ENCODE data around the gene SPATA33. TPM values are rescaled to one million over a fixed set of nuclear protein-coding genes. Genes with fewer than 3 reads are reported as not detected.

Gene SPATA33
- total RNA-seq = 7.7 TPM

DNA sequence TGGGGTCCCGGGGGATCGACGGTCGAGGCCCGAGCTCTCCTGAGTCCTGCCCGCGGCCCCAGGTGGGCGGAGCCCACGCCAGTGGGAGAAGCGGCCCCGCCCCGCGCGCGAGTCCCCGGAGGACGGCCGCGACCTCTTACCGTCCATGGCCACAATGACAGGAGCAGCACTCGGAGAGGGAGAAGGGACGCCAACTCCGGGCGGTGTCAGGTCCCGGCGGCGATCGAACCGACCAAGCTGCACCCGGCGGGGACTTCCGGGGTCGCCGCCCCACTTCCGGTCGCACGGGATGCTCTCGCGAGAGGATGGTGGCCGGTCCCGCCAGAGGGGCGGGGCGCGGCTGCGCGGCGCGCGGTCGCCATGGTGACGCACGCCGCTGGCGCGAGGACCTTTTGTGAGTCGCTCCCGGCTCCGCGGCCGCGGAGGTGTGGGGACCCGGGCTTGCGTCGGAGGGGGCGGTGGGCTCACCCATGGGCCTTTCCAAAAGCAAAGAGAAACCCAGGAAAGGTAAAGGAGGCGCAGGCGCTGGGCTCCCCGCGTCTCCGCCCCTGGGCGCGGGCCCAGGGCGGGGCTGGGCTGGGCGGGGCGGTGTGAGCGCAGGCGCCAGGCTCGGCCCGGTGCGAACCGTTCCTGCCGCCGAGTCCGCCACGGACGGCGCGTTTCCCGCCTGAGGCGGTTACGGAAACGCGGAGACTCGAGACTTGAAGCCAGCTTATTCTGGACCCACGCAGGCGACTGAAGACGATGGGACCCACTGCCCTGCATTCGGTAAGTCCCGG, at the start of gene SPATA33, which contains the start of gene CHMP1A:
TSS of gene SPATA33 (plus strand) at position 395 of the 779 bp plus-strand sequence. CDS start at position 471, 76 bp downstream.
TSS of gene CHMP1A (minus strand) at position 267 of the 779 bp plus-strand sequence. CDS start at position 147, 120 bp downstream.
- FAIRE-seq = no peak
- DNase-seq (ENCODE audit: low spot score in 2 of 2) = peak; percentile 98

DNA sequence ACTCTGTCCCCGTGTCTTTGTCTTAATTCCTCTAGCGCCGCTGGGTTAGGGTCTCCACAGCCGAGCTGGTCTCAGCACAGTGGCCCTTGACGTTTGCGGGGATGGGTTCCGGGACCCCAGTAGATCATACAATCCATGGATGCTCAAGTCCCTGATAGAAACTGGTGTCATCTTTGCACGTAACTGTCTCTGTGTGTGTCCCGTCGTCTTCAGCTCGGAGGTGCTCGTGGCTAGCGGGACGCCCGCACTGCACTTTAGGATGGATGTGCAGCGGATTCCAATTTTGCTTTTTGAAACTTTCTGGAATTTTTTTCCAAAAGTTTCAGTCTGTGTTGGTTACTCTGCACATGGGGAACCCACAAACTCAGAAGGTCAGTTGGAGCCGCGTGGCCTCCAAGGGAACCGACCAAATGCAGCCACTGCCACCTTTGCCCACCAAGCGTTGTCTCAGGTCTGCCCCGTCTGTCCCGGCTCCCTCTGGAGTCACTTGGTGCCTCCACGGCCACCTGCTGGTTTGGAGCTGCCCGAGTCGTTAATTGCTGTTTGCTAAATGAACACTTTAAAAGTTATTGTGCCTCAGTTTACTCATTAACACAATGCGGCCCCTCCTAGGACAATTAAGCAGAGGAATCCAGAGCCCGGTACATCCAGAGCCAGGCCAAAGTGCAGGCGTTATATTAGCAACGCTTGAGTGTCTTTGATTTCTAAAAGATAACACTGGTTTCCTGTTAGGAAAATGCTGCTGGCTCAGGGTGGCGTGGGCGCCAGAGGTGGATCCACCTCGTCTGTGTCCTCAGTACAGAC, 49.5 kb upstream of the SPATA33 start:
- FAIRE-seq (no peak), DNase-seq (ENCODE audit: low spot score in 2 of 2) (no peak)

- no peak for FAIRE-seq
- DNase-seq (ENCODE audit: low spot score in 2 of 2) = no peak
Observed at GRCh38 chr16:89610108-89610453, 47.6 kb upstream of the SPATA33 start.

DNA sequence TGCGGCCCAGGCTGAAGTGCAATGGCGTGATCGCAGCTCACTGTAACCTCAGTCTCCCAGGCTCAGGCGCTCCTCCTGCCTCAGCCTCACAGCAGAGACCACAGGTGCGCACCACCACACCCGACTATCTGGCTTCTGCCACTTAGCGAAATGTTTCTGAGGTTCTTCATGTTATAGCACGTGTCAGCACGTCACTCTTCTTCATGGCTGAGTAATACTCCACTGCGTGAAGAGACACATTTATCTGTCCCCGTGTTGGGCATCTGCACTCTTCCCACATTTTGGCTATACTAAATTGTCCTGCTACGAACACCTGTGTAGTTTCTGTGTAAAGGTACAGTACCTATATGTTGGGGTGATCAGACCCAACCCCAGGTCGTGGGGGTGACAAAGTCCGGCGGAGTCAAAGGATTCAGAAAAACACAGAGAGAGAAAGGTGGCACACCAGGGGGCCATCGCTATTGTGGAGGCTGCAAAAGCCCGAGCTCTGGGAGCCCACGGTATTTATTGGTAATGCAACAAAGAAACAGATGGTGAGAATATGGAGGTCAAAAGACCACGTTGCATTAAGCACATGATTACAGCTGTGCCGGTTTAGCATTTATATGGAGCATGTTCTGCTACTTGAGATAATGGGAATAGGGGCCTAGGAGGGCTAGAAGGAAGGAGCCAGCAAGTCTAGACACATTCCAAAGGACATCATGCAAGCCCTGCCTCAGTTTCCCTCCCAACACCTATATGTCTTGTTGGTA, 45.0 kb upstream of the SPATA33 start:
- DNase-seq (ENCODE audit: low spot score in 2 of 2) = no peak
- FAIRE-seq = no peak

DNA sequence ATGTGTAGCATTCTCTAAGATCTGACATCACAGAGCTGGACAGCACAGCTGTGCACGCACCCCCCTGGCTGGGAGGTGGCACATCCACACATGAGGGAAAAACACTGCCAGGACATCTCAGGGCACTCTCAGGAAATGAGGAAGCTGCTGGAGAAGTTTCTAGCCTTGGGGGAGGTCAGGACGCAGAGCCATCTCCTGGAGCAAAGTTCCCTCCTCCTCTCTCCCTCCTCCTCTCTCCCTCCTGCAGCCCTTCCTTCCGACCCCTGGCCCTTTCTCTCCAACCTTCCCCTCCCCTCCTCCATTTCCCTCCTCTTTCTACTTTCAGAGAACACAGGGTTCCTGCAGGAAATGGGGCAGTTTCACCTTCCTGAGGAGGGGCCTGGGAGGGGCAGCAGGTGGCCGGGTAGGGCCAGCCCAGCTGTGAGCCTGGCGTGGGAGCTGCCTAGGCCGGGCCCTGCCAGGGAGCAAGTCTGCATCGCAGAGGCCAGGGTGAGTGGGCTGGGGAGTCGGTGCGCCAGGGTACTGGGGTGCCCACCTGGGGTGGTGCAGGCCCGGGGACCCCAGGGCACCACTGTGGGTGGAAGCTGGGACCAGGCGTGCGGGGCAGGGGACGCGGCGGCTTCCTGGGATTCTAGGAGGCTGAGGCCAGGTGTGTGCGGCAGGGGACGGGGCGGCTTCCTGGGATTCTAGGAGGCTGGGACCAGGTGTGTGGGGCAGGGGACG, 44.2 kb upstream of the SPATA33 start, which contains the start of gene DPEP1:
TSS of gene DPEP1 (plus strand) at position 412 of the 723 bp plus-strand sequence. CDS start 16,769 bp downstream, outside the sequence.
- no peak for FAIRE-seq
- DNase-seq (ENCODE audit: low spot score in 2 of 2) = no peak

GRCh38 chr16:89613954-89614459, 43.6 kb upstream of the SPATA33 start:
- no peak for FAIRE-seq
- DNase-seq (ENCODE audit: low spot score in 2 of 2) = no peak

DNA sequence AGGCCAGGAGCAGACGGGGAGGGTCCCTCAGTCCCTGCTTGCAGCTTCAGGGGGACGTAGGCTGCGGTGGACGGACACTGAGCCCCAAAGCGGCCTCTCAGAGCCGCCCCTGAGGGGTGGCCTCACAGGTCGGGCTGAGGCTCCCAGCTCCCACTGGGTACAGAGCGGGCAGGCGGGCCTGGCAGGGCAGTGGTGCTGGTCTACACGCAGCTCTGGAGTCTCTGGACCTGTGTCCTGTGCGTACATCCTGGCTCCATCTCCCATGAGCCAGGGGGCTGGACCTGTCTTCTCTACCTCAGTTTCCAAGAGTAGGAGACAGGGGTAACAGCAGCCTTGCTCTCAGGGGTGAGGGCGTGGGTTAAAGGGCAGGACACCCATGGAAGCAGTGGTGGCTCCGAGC, 42.5 kb upstream of the SPATA33 start:
- DNase-seq (ENCODE audit: low spot score in 2 of 2) (no peak), FAIRE-seq (no peak)

GRCh38 chr16:89615596-89616090, 42.0 kb upstream of the SPATA33 start:
- no peak for FAIRE-seq
- DNase-seq (ENCODE audit: low spot score in 2 of 2) = peak in 1 of 2 donors; percentile 51

DNA sequence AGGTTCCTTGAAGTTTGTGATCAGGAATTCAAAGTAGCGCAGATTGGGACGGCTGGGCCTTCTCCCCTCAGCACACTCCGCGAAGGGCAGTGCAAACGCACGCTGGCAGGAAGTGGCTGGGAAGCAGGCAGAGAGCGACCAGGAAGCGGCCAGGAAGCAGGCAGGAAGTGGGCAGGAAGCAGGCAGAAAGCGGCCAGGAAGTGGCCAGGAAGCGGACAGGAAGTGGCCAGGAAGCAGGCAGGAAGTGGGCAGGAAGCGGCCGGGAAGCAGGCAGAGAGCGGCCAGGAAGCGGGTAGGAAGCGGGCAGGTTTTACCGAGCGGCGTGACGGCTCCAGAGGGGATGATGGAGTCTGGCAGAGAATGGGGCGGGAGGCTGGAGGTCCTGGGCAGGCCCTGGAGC, 41.0 kb upstream of the SPATA33 start:
- no peak for FAIRE-seq
- no peak for DNase-seq (ENCODE audit: low spot score in 2 of 2)

DNA sequence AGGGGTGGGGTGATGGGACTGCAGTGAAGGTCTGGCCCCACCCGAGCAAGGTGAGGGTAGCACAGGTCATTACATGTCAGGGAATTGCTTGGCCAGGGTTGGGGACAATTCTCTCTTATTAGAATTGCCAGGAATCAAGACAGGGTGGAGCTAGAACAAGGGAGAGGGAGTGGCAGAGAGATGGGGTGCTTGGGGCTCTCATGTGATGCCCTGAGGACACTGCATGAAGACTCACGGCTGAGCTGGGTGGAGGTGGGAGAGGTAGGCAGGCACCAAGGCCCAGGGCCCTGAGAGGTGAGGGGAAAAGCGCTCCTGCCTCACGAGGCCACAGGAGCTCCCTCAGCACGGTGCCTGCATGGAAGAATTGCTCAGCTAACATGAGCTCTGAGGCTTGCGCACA, 40.6 kb upstream of the SPATA33 start:
- FAIRE-seq = no peak
- no peak for DNase-seq (ENCODE audit: low spot score in 2 of 2)

DNA sequence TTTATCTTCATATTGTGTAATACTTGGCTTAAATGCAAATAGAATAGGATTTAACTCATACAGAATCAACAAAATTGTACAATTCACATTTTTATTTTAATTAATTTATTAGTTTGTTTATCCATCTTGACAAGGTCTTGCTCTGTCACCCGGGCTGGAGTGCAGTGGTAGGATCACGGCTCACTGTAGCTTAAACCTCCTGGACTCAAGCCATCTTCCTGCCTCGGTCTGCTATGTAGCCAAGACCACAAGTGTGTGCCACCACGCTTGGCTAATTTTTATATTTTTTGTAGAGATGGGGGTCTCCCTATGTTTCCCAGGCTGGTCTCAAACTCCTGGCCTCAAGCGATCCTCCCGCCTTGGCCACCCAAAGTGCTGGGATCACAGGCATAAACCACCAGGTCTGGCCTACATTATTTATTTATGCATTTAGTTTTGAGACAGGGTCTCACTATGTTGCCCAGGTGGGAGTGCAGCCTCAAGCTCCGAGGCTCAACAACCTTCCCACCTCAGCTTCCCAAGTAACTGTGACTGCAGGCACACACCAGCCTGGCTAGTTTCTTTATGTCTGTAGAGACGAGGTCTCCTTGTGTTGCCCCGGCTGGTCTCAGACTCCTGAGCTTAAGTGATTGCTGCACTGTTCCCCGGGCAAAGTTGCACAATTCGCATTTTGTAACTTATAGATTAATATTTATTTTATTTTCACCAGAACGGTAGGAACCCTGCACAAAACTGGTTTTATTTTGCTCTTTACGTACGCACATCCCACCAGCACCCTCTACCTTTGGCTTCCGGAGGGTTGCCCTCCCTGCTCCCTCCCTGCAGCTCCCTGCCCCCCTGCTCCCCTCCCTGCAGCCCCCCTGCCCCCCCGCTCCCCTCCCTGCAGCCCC, 39.3 kb upstream of the SPATA33 start:
- no peak for FAIRE-seq
- no peak for DNase-seq (ENCODE audit: low spot score in 2 of 2)

GRCh38 chr16:89619840-89620239, 37.8 kb upstream of the SPATA33 start:
- FAIRE-seq = no peak
- DNase-seq (ENCODE audit: low spot score in 2 of 2) = no peak

DNA sequence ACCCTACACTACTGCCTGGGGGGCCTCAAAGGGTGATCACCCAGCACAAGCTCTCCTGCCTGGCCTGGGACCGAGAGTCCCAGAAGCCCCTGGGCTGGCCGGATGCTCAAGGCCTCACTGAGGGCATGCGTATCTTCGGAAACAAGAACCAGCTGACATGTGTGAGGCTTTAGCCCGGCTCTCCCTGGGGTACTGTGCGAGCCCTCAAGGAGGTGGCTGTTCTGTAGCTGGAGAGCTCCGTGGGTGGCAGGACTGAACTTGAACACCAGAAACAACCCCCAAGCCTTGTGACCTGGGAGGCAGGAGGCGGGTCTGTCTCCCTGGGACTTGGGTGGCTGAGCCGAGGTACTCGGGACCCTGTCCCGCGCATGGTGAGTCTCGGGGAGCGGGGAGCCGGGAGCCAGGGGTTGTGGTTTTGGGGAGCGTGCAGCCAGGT, 37.2 kb upstream of the SPATA33 start:
- DNase-seq (ENCODE audit: low spot score in 2 of 2) (no peak), FAIRE-seq (no peak)

GRCh38 chr16:89621136-89621697, 36.4 kb upstream of the SPATA33 start:
- no peak for FAIRE-seq
- no peak for DNase-seq (ENCODE audit: low spot score in 2 of 2)

DNA sequence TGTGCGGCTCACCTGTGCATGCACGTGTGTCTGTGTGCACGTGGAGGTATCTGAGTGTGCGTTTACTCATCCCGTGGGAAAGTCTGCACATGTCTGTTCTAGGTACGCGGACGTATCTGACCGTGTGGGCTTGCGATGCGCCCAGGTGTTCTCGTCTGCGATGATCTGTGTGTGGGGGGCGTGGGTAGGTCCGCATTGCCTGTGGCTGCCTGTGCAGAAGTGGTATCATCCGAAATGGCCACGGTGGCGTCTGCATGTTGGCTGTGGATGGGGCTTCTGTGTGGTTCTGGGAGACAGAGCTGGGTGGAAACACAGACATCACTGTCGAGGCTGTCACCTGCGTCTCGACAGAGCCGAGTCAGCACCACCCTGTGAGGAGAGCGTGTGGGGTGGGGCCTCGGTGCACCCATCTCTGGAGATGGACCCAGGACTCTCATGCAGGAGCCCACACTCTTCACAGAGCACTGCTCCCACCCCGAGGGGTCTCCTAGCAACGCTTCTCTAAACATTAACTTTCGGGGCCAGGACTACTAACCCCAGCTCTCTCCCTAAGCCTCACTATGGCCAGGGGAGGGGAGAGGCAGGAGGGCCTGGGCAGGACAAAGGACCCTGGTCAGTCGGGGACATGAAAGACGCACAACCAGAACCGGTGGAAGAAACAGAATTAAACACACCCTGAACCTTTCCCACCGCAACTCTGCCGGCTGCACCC, 35.8 kb upstream of the SPATA33 start:
- no peak for DNase-seq (ENCODE audit: low spot score in 2 of 2)
- no peak for FAIRE-seq

- no peak for DNase-seq (ENCODE audit: low spot score in 2 of 2)
- no peak for FAIRE-seq
Observed at GRCh38 chr16:89623511-89624261, 34.0 kb upstream of the SPATA33 start.

All from frontal cortex (tissue), 4 donors.